ENCODE results near the gene ERCC1. TPM values are rescaled to one million over a fixed set of nuclear protein-coding genes. Genes with fewer than 3 reads are reported as not detected.

The ERCC1 gene
- total and polyA plus RNA-seq, 9 donors: 41.1 to 98.6 (median 83.1) TPM

DNA sequence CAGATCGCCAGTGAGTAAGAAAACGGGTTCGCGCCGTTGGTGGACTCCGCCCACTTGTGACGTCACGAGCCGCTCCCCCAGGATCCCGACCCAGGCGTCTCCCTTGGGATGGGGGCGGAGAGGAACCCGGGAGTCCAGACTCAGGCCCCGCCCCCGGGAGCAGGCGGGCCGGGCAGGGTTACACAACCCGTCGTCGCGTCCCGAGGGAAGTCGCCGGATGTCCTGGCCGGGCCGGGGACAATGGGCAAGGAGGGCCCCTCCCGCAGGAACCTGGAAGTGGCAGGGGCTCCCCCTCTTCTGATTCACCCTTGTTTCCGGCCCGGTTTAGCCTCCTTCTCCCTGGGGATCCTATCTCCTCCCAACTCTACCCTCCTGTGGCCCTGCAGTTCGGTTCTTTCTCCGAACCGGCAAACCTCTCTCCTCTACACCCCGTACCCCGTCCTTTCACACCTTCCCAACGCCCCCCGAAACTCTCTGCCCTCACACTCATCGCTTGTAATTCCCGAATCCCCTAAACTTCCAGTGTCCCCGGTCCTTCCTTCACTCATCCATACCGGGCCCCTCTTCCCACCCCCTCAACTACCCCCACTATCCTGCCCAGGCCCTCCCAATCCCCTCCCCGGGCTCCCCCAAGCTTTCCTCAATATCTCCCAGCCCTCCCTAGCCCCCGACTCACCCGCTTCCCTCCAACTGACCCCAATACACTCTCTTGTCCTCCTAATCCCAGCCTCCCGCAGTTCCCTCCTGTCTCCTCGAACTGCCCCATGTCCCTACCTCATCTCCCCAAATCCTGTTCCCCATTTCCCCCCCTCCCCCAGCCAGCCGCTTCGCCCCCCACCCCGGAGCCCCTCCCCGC, 20.0 kb upstream of the ERCC1 start:
- Histone ChIP-seq H3K27ac (peak overlapping the region; percentile 80 to 87), H3K36me3 (no peaks in the 10 kb centered on the region), H3K4me3 (peak overlapping the region; percentile 55), H3K4me1 (ENCODE audit: insufficient read depth) (peaks cover 9% of the 10 kb centered on the region), H3K9me3 (no peaks in the 10 kb centered on the region), H3K27me3 (no peaks in the 10 kb centered on the region)
- DNase-seq: peak; percentile 95 to 99 (median 97)
- intact Hi-C loops (cut with DNase I): no loop called here
- WGBS, 3 donors: 0 to 1% (median 0%) methylated on average over 46 to 49 of the region's 49 CpGs
- TF ChIP-seq EP300 (IDR thresholded peaks at IDR 0.05): peak; percentile 83
- peak; percentile 93 for TF ChIP-seq POLR2A (IDR thresholded peaks at IDR 0.05)
- no peak for TF ChIP-seq CTCF (IDR thresholded peaks at IDR 0.05)

GRCh38 chr19:45442778-45443461, 19.2 kb upstream of the ERCC1 start:
- Histone ChIP-seq H3K9me3 (no peaks in the 10 kb centered on the region), H3K4me3 (peak overlapping the region; percentile 55), H3K36me3 (no peaks in the 10 kb centered on the region), H3K27ac (peak overlapping the region; percentile 71 to 87), H3K27me3 (no peaks in the 10 kb centered on the region), H3K4me1 (ENCODE audit: insufficient read depth) (peaks cover 9% of the 10 kb centered on the region)
- intact Hi-C loops (cut with DNase I): no loop called here
- TF ChIP-seq CTCF (IDR thresholded peaks at IDR 0.05) (no peak), POLR2A (IDR thresholded peaks at IDR 0.05) (no peak), EP300 (IDR thresholded peaks at IDR 0.05) (peak; percentile 18)
- WGBS, 3 donors: 17 to 26% (median 17%) methylated on average over 15 of the region's 15 CpGs
- DNase-seq: peak in 2 of 5 donors; percentile 52 to 69

GRCh38 chr19:45442408-45442777, 18.7 kb upstream of the ERCC1 start:
- H3K4me1 ChIP-seq (ENCODE audit: insufficient read depth): peaks cover 9% of the 10 kb centered on the region
- TF ChIP-seq CTCF (IDR thresholded peaks at IDR 0.05): no peak
- TF ChIP-seq POLR2A (IDR thresholded peaks at IDR 0.05): no peak
- no peak for TF ChIP-seq EP300 (IDR thresholded peaks at IDR 0.05)
- no peak overlapping the region for H3K4me3 ChIP-seq
- no peaks in the 10 kb centered on the region for H3K27me3 ChIP-seq
- H3K36me3 ChIP-seq: no peaks in the 10 kb centered on the region
- no peaks in the 10 kb centered on the region for H3K9me3 ChIP-seq
- no peak for DNase-seq
- peak overlapping the region; percentile 71 to 87 for H3K27ac ChIP-seq
- intact Hi-C loops (cut with DNase I): no loop called here
- WGBS, 3 donors: 78 to 87% (median 79%) methylated on average over 2 of the region's 2 CpGs

GRCh38 chr19:45440873-45441654, 17.3 kb upstream of the ERCC1 start:
- no peak overlapping the region for H3K4me3 ChIP-seq
- 83 to 87% (median 85%) methylated on average over 9 of the region's 9 CpGs for WGBS, 3 donors
- H3K36me3 ChIP-seq: no peaks in the 10 kb centered on the region
- intact Hi-C loops (cut with DNase I): loop anchor here in 2 of 4 donors (1.0 to 2.0 kb wide), 3 partner anchors 18 to 38 kb away; partner anchors contain the start of gene ERCC1 (in 1 of the 2)
- no peaks in the 10 kb centered on the region for H3K9me3 ChIP-seq
- no peaks in the 10 kb centered on the region for H3K27me3 ChIP-seq
- H3K27ac ChIP-seq: peak overlapping the region; percentile 96 to 98
- no peak for DNase-seq
- TF ChIP-seq CTCF (IDR thresholded peaks at IDR 0.05) (no peak), POLR2A (IDR thresholded peaks at IDR 0.05) (no peak), EP300 (IDR thresholded peaks at IDR 0.05) (no peak)
- peaks cover 9% of the 10 kb centered on the region for H3K4me1 ChIP-seq (ENCODE audit: insufficient read depth)

Measured in ovary (tissue), 9 donors.